ENCODE measurements around the gene TTC7B.
"Not testable (repeated sequence)": the region's sequence is repeated elsewhere in the genome, so short reads cannot be mapped to it uniquely, and the experiment has no call there.

Gene TTC7B

DNA sequence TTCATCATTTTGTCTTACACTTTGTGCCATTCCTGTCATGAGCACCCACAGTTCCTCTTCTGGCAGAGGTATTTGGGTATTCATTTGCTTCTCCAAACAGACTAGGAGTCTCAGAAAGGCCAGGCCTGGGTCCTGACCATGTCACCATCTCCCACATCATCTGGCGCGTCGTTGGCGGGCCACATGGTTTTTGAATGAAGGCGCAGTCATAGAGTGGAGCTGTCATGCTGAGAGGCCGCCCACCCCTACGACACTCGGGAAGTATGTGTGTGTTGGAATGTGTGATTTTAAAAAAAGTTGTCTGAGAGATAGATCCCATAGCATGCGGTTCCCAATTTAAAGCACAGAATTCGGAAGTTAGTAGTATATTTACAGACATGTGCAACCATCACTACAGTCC, 15.6 kb upstream of the TTC7B start:
- DNase-seq = peak in 1 of 56 donors; percentile 13

DNA sequence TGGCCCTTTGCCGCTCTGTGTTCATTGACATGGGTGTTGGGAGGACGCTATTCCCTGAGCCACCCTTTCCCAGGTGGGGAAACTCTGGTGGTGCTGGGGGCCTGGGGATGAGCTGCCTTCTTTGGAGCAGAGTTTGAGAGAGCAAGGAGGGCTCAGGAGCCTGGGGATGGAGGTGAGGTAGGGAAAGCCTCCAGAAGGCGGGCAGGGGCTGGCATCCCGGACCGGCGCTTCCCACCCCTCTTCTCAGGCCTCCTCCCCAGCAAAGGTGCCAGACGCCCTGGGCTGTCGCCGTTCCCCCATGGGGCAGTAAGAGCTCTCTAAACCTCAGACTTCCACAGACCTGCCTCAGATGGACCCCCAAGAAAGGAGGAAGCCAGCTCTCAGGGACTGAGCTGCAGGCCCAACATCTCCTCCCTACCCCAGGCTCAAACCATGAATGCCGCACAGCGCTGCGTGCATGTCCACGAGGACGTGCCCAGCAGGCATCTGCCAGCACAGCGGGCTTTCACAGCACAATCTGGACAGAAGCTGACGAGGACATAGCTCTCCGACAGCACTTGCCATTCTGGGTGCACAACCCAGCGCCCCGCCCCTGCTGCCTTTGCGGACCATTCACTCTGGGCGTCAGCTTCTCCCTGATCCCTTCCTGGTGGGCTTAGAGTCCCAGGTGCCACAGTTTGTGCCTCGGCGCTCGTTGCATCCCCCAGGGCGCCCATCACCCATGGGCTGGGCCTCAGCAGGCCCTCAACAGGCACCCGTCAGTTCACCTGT, 14.9 kb upstream of the TTC7B start:
- no peak for DNase-seq

DNA sequence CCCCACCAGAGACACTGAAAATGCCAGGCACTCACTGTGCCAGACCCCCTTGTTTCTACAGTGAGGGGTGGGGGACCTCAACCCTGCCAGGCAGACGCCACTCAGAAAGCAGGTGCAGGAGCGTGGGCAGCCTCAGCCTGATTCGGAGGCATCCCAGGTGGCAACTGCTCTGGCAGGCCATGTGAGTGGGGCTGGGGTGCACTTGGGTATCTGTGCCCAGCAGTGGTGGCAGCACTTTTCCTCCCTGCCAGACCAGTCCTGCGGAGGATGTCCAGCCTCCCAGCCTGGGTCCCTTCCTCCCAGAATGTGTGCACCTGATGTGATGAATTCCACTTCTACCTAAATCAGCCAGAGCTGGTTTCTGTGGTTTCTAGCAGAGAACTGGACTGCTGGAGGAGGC, 13.4 kb upstream of the TTC7B start:
- DNase-seq = no peak

DNA sequence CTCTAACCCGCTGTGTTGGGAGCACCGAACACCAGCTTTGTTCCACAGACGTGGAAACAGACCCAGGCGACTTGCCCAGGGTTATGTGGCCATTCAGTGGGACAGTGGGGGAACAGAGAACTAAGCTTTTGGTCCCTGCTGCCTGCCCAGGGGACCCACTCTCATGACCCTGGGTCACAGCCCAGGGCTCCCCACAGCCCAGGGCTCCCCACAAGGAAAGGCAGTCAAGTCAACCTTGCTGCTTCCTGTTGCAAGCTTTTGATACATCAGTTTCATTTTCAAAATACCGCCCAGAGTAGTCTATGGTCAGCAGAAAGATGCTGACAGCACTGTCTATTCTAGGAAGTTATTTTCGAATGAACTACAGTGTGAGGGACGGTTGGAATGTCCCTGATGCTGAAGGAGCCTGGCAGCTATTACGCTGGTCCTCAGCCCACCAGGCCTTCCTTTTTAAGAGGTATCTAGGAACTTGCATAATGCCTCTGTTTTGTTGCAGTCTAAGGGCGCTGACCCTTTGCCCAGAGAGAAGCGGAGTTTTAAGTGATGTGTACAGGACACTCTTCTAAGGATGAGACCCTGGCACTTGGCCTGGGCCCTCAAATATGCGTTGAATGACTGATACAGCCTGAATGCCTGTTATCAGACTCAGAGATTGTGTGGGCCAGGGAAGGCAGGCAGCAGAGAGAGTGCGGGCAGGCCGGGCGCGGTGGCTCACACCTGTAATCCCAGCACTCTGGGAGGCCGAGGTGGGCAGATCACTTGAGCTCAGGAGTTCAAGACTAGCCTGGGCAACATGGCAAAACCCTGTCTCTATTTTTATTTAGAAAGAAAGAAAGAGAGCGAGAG, 12.6 kb upstream of the TTC7B start:
- peak in 2 of 56 donors; percentile 28 to 62 for DNase-seq

DNA sequence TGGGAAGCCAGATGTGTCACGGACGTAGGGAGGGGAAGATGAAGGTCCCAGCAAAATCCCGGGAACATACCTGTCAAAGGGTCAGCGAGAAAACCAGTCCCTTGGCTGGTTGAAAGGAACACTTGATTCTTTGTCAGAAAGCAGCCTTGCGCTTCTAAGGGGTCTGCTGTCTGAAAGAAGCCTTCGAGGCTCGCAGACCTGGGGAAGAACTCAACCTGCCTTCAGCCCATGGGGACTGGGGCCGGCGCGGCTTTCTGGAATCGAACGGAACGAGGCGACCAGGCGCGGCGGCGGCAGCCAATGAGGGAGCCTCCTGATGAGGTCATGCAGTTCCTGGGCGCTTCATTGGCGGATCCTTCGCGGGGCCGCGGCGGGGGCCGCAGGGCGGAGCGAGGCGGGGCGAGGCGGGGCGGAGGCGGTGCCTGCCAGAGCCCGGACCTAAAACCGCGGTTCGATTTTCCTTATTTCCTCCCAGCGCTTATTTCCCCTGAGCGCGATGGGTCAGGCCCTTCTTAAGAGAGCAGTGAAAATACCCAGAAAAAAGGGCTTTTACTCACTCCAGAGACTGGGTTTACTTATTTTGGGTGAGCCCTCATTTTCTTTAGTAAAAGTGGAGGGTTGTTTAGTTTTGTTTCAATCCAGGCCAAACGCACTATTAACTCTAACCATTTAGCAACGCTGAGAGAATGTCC, 11.8 kb upstream of the TTC7B start:
- DNase-seq = peak; percentile 44 to 98 (median 90)

DNA sequence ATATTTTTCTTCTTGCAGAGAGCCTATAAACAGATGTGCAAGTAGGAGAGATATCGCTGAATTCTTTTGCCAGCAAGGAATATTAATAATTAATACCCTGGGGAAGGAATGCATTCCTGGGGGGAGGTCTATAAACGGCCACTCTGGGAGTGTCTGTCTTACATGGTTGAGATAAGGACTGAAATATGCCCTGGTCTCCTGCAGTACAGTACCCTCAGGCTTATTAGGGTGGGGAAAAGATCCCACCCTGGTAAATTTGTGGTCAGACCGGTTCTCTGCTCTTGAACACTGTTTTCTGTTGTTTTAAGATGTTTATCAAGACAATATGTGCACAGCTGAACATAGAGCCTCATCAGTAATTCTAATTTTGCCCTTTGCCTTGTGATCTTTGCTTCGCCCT, 7.3 kb upstream of the TTC7B start:
- not testable (repeated sequence) for DNase-seq

DNA sequence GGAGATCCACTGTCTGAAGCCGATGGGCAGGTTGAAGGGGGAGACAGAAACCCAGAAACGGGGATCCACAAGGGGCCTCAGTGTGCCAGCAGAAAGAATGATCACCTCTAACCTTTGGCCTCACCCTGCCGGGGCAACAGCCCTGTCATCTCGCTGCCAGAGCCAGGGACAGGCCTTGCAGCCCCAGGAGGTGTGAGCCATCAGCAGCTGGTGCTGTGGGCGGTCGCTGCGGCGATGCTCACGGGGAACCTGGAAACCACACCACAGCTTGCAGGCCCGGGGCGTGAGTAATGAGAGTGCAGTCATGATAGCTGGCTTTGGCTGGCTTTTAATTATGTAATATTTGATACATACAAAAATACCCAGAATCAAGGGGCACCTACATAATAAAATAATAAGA, 4.7 kb upstream of the TTC7B start:
- peak in 10 of 56 donors; percentile 13 to 56 (median 24) for DNase-seq

DNA sequence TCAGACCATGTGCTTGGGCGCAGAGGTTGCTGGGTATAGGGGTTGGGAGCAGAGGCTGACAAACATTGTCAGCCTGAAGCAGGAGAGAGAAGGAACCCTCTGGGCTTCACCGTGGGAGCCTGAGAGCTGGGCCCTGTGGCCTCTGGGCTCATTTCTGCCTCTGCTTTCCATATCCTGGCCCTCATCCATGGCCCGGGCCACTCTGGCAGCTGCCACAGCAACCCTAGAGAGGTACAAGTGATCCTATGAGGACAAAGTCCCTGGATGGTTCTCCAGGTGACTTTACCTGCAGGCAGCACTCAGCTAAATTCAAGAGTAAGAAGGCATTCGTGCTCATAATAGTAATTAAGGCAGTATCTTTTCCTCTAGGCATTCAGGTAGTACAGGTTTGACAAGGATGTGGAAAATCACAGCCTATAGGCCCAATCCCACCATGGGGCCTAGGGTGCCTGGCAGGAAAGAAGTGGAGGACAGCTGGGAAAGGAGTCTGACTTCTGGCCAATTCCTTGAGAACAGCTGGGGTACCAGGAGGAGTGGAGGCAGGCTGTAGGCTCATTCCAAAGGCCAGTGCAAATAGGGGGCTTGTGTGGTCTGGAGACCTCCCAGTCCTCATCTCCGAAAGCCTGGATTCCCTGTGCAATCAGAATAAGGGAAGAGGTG, 3.6 kb upstream of the TTC7B start:
- no peak for DNase-seq

DNA sequence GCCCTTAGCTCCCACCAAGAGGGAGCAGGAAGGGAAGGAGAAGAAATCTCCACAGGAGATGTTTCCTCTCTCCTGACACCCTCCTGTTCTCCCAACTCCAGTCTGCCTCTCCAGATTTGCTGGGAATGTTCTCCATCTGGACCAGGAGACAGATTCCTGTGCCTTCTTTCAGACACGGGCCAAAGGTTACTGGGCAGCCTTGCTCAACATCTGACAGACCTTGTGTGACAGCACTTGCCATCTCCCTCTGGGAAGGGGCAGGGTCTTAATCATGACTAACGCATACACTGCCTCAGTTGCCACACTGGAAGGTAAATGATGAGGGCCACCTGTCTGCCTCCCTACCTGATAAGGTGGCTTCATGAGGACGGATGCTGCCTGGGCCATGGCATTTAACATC, 2.5 kb upstream of the TTC7B start:
- no peak for DNase-seq

DNA sequence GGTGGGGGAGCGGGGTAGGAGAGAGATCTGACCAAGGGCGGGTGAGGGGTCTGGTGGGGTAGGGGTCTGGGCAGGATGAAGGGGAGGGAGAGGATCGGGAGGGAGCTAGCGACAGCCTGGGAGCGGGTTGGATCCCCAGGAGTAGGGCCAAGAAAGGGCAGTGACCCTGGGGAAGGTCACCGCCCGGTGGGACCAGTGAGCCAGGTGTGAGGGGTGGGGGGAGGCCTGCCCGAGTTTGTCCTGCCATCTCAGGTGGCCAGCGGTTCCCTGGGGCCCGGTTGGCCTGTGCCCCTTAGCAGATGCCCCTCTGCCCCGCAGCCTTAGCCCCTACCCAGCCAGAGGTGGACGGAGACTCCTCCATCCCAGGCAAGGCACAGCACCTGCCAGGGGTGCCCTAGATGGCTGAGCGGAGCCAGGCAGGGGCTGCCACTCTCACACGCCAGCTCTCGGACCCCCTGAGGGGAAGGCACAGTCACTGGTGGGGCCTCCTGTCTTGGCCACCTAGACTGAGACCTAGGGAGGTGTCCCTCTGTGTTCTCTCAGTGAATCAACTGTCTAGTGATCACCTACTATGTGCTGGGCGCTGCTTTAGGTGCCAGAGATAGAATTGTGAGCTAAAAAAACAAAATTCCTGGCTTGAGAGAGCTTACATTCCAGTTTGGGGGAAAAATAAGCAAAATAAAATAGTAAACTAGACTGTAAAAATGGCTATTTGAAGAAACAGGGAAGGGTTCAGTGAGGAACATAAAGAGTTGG, 629 bp upstream of the TTC7B start:
- peak in 1 of 56 donors; percentile 71 for DNase-seq

DNA sequence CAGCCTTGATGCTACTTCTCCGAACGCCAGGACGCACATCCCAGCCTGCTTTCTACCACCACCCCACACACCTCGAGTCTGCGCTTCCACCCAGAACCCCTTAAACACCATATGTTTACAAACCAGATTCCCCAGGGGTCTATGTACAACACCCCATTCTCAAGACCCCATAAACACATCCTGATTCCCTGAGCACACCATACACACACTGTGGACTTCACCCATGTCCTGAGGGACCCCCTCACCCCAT, 733 bp downstream of the TTC7B start:
- no peak for DNase-seq

DNA sequence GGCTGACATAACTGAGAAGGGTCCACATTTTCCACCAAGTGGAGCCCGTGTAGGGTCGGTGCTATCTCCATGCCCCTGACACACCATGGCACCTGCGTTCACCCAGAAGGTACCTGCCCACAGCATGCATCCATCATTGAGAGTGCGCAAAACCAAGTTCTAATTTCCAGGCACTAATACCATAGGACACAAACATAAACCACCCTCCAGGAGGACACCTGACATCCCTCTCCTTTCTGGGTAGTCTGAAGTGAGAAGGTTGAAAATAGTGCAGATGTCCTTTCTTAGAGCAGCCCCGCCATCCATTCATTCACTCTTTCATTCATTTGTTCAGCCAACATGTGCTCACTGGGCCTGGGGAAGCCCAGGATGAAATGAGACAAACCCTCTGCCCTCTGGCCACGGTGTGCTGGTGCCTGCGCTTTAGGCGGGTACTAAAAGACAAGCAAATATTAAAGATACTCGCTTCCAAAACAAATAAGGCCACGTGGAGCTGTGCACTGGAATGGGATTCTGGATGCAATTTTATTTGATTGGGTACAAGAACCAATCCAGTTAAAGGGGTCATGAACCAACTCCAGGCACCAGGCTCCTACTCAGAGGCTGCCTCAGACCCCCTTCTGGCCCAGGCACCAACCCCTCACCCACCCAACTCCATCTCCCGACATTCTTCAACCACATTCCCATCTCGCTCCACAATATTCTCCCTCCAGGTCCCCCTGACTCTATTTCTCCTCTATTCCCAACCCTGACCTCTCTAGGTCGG, 1.2 kb downstream of the TTC7B start:
- no peak for DNase-seq

DNA sequence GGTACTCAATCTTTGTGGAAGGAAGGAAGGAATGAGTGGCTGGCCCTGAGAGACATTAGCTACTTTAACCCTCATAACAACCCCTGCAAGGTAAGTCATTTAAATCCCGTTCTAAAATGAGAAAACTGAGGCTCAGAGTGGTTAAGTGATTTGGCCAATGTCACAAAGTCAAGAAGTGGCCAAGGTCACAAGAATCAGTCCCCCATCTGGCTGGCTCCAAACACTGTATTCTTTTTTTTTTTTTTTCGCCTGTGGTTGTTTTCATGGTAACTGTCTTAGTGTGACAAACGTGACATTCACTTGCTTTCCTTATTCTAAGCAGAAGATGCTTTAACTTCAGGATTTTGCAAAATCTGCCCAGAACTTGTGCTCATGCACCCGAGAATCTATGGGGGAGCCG, 2.8 kb downstream of the TTC7B start:
- no peak for DNase-seq

DNA sequence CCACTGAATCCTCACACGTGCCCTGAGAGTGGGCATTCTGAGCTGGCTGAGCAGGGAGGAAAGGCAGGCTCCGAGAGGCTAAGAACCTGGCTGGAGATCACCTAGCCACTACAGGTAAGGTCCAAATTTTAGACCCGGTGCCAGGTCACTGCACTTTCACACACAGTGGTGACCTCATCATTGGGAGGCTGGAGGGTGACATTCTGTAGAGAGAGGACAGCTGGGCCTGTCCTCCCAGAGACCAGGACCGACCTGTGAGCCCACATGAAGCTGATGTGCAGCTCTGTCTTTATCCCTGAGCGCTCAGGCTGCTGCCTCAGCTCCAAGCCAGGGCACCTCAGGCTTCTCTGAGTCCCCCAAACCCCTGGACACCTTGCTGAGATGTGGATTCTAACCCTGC, 4.1 kb downstream of the TTC7B start:
- DNase-seq = no peak

DNA sequence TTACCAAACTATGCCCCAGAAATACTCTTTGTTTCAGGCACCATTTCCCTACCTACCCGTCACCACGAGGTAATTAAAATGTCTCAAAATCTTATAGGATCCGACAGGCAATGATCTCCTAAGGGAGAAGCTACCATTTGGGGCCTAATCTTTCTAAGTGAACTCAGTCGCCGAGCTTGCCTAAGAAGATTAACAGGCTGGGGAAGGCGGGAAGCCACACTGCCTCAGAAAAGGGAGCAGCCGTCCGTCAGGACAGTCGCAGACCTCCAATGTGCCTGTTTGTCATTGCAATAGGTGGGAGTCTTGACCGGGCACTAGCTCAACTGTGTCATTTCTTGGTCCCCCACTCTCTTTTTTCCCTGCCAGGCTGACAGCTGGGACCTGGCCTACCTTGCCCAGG, 4.6 kb downstream of the TTC7B start:
- DNase-seq = no peak

DNA sequence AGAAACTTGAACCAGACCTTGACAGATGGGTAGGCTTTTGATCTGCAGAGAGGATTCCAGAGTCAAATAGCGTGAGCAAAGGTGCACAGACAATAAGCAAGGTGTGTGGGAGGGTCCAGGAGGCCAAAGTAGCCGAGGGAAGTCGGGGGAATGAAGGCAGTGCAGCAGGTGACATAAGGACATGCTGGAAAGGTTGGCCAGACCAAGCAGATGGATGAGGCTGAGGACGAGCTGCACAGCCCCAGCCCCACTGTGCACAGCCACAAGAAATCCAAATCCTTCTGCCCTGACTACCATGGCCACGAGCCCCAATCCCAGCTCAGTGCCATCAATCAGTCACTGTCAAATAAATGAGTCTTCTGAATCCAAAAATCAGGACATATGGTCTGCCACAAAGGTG, 5.4 kb downstream of the TTC7B start:
- DNase-seq = no peak

DNA sequence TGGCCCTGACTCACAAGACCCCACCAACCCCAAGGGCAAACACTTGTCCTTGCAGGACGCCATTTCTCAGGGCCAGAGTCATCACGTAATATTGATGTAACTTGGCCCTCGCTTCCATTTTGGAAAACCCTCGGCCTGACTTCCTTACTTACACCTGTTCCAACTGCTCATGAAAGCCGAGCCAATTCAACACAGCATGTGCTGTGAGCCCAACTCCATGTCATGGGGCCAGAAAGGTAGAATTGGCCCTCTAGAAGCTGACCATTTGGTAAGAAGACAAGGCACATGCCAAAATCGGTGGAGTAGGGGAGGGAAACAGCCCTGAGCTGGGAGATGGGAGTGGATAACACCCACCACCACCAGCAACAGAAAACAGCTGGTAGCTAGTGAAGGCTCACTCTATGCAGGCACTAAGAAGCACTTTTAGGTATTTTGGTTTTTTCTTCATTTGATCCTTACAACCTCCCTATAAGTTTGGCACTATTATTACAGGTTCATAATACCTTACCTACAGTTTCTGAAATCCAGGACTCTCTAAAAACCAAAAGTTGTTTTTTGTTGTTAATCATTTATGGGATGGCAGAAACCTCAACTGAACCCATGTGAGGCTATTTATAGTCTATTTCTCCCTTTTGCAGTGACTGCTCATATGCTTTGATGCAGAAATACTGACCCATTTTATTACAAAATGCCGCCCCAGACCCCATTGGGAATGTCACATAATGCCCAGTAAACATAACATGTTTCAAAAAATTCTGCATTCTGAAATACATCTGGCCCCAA, 6.5 kb downstream of the TTC7B start:
- DNase-seq = no peak

DNA sequence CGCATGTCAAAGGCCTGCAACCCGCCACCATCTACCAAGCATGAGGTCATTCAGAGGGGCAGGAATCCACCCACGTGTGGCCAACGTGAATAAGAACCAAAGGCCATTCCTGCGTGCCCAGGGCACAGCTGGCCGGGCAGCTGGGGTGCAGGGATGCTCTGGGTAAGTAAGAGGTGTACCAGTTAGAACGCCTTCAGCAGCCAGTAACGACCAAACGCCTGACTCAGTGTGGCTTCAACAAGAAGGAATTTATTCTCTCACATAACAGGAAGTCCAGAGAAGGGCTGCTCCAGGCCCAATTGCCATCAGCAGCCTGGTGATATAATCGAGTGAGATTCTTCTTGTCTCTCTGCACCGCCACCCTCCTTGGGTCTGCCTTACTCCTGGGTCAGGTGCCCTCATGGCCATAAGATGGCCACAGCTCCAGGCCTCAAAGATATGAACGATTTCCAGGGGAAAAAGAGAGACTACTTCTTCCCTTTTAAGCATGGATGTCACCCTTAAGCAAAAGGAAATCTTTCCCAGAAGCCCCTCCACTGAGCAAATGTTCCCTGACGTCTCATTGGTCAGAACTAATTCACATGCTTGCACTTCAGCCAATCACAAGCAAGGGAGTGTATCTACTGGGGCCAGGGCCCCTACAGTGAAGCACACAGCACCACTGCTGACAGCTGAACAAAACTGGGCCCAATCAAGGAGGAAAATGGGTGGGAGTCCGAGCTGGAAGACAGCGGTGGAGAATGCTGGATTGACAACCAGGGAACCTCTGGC, 7.3 kb downstream of the TTC7B start:
- no peak for DNase-seq

DNA sequence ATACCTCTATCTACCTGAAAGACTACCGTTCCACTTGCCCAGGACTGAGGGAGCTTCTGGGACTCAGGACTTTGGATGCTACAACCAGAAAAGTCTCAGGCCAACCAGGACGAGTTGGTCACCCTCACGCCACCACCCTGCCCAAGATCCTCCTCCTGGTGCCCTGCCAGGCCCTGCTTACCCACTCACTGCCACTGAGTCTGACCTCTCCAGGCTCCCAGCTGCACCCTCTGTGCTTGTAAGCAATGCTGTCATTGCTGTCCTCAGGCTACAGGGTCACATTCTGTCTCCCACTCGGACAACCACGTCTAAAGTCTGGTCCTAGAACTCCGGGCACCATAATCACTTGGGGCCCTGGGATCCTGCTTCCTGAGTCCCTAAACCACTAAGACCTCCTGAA, 9.2 kb downstream of the TTC7B start:
- no peak for DNase-seq

Data from amygdala (tissue), 56 donors.